ENCODE measurements around the gene CACNG3.
A peak's percentile ranks its signal among the peaks of the same experiment; 100 is the strongest.
"Not testable (repeated sequence)": the region's sequence is repeated elsewhere in the genome, so short reads cannot be mapped to it uniquely, and the experiment has no call there.

CACNG3 gene

GRCh38 chr16:24319126-24319814 is 63.1 kb downstream of the CACNG3 start:
- intact Hi-C loops (cut with DNase I): no loop called here
- DNase-seq: no peak

GRCh38 chr16:24322106-24322505 is 66.0 kb downstream of the CACNG3 start:
- no peak for DNase-seq
- intact Hi-C loops (cut with DNase I): no loop called here

DNA sequence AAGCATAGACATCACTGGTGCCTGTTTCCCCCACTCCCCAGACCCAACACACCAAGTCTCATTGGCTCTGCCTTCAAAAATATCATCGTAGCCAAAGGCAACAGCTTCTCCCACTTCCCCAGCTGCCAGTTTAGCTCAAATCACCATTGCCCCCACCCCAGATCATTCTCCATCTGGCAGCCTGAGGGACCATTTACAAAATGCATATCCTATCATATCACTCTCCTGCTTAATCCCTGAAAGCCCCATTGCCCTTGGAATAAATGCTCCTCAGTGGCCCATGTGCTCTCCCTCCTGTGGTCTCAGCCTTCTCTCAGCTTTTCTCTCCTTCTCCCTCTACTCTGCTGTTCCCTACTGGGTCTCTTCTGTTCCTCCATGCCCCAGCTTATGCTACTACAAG is 68.3 kb downstream of the CACNG3 start:
- intact Hi-C loops (cut with DNase I): no loop called here
- no peak for DNase-seq

GRCh38 chr16:24328835-24329452 is 72.8 kb downstream of the CACNG3 start:
- peak; percentile 20 to 81 (median 55) for DNase-seq
- intact Hi-C loops (cut with DNase I): no loop called here

DNA sequence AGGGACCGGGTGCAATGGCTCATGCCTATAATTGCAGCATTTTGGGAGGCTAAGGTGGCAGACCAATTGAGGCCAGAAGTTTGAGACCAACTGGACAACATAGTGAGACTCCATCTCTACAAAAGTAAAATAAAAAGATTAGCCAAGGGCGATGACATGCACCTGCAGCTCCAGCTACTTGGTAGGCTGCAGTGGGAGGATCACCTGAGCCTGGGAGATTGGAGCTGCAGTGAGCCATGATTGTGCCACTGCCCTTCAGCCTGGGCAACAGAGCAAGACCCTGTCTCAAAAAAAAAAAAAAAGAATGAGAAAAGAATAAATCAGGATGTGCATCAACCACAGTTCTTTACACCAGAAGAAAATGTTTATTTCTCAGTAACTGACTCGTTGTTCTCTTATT is 76.0 kb downstream of the CACNG3 start:
- peak in 6 of 42 donors; percentile 5 to 51 (median 24) for DNase-seq
- intact Hi-C loops (cut with DNase I): no loop called here

GRCh38 chr16:24332582-24333090 is 76.5 kb downstream of the CACNG3 start:
- intact Hi-C loops (cut with DNase I): no loop called here
- no peak for DNase-seq

DNA sequence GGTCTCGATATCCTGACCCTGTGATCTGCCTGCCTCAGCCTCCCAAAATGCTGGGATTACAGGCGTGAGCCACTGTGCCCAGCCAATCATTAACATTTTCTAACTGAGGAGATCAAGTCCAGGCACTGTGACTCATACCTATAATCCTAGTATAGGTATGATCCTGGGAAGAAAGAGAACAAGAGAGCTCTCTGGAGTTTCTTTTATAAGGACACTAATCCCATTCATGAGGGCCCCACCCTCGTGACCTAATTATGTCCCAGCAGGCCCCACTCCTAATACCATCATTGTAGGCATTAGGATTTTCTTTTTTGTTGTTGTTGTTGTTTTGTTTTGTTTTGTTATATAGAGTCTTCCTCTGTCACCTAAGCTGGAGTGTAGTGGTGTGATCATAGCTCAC is 80.4 kb downstream of the CACNG3 start:
- intact Hi-C loops (cut with DNase I): no loop called here

GRCh38 chr16:24337013-24337412 is 80.9 kb downstream of the CACNG3 start:
- intact Hi-C loops (cut with DNase I): no loop called here
- no peak for DNase-seq

More for the DNA sequence above, 80.4 kb downstream of the CACNG3 start:
- no peak for DNase-seq

DNA sequence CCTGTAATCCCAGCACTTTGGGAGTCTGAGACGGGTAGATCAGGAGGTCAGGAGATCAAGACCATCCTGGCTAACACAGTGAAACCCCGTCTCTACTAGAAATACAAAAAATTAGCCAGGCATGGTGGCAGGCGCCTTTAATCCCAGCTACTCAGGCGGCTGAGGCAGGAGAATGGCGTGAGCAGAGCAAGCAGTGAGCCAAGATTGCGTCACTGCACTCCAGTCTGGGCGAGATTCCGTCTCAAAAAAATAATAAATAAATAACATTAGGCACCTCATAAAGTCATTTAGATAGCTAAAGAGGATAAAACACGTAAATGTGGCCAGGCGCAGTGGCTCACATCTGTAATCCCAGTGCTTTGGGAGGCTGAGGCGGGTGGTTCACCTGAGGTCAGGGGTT is 87.7 kb downstream of the CACNG3 start:
- intact Hi-C loops (cut with DNase I); DNase-seq: not testable (repeated sequence)

GRCh38 chr16:24344784-24345183 is 88.6 kb downstream of the CACNG3 start:
- intact Hi-C loops (cut with DNase I): no loop called here
- DNase-seq: no peak

DNA sequence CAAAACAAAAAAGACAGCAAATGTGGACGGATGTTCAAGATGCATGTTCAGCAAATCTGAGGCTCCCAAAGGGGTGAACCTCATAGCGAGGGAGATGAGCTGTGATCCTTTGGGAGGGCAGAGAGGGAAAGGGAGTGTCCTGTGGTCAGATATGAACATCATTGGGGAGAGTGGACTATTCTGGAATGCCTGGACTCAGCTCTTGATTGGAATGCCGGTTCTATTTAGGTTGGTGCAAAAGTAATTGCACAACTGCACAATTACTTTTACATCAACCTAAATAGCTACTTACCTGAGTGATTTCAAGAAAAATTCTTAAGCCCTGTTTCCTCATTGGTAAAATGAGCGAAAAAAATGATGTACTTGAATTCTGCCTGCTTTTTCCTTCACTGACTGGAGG is 89.6 kb downstream of the CACNG3 start:
- intact Hi-C loops (cut with DNase I): no loop called here

DNA sequence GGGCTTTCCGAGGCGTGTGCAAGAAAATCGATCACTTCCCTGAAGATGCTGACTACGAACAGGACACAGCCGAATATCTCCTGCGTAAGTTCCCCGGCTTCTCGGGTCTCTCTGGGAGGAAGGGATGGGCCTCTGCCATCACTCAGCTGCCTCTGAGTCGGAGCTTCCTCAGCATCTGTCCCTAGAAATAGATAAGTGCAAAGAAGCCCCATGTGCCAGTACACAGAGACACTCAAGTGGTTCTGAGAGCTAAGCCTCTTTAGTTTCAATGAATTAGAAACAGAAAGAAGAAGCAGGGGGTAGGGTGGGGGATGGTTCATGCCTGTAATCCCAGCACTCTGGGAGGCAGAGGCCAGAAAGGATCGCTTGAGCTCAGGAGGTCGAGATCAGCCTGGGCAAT is 90.6 kb downstream of the CACNG3 start:
- intact Hi-C loops (cut with DNase I): no loop called here
- no peak for DNase-seq

More for the DNA sequence above, 89.6 kb downstream of the CACNG3 start:
- no peak for DNase-seq

GRCh38 chr16:24347556-24347955 is 91.4 kb downstream of the CACNG3 start:
- DNase-seq: no peak
- intact Hi-C loops (cut with DNase I): no loop called here

- no peak for DNase-seq
- intact Hi-C loops (cut with DNase I): no loop called here
Measured at GRCh38 chr16:24348545-24349290, 92.6 kb downstream of the CACNG3 start.

DNA sequence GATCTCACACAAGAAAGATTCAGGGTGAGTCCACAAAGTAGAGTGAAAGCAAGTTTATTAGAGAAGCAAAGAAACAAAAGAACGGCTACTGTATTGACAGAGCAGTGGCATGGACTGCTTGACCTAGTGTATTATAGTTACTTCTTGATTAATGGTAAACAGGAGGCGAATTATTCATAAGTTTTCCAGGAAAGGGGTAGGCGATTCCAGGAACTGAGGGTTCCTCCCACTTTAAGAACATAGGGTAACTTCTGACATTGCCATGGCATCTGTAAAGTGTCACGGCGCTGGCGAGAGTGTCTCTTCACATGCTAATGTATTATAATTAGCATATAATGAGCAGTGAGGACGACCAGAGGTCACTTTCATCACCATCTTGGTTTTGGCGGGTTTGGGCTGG is 93.2 kb downstream of the CACNG3 start:
- intact Hi-C loops (cut with DNase I): no loop called here
- no peak for DNase-seq

DNA sequence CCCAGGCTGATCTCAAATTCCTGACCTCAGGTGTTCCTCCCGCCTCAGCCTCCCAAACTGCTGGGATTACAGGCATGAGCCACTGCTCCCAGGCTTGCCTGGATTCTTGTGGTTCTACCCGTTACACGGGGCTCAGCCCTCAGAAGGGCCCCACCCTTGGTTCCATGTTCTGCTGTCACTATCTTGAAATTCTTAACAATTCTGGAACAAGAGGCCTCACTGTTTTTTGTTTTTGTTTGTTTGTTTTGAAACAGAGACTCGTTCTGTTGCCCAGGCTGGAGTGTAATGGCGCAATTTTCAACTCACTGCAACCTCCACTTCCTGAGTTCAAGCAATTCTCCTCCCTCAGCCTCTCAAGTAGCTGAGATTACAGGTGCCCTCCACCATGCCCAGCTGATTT is 96.6 kb downstream of the CACNG3 start:
- intact Hi-C loops (cut with DNase I): no loop called here
- DNase-seq: no peak

GRCh38 chr16:24353622-24354021 is 97.5 kb downstream of the CACNG3 start:
- DNase-seq: no peak
- intact Hi-C loops (cut with DNase I): no loop called here

DNA sequence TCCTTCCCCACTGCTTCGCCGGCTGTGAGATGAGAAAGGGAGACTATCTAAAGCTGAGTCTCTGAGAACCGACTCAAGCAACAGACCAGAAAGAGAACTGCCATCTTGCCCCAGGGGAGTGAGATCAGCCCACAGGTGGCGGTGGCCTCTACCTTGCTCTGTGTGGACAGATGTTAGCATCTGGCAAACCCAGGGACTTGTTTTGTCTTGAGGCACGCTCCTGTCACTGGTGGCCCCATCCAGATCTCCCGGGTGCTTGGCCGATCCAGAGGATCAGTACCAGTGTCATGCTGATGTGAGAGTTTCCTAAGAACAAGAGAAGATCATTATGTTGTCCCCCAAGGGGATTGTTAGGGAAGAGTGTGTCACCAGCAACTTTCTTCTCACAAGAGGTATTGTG is 101.4 kb downstream of the CACNG3 start:
- intact Hi-C loops (cut with DNase I): no loop called here
- DNase-seq: no peak

GRCh38 chr16:24358117-24358516 is 102.0 kb downstream of the CACNG3 start:
- intact Hi-C loops (cut with DNase I): no loop called here
- no peak for DNase-seq

DNA sequence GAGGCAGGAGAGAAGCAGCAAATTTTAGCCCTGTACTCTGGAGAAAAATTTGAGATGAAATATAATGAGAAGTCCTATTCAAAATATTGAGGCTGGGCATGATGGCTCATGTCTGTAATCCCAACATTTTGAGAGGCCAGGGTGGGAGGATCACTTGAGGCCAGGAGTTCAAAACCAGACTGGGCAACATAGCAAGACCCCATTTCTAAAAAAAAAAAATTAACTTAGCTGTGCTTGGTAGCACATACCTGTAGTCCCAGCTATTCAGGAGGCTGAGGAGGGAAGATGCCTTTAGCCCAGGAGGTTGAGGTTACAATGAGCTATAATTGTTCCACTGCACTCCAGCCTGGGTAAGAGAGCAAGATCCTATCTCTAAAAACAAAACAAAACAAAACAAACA is 103.4 kb downstream of the CACNG3 start:
- intact Hi-C loops (cut with DNase I): no loop called here
- no peak for DNase-seq

Data from head of caudate nucleus (tissue), 42 donors.